ENCODE measurements around the gene PNLIPRP3. TPM values are rescaled to one million over a fixed set of nuclear protein-coding genes. Genes with fewer than 3 reads are reported as not detected.

Gene PNLIPRP3
- total RNA-seq, 1 experiment from 2014 or later = not detected

DNA sequence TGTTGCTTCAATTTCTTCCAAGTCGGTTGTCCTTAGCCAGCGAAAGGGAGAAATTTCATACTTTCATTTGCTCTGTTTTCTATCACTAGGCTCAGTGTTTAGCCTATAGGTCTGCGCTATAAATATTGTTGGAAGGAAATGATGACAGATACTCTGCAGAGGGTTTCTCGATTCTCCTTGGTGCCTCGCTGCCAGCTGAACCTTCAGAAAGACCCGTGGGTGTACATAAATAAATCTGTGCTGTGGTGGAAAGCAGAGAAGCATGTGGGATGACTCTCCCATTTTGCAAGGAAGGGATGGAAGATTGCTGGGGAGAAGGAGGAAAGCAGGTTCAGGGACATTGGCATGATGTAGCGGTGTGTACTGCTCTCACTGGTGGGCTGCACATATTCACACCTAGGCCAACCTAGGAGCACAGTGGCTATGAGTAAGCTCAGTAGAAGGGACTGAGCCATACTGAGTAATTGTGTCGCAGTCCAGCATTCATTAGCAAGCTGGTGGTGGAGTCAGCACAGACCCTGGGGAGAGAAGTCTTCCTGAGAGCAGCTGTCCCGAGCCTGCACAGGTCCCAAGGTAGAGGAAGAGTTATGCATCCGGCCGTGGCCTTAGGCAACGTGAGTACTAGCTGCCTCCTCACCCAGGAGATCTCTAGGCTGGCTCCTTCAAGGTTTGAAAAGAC, 50.5 kb downstream of the PNLIPRP3 start:
- Histone ChIP-seq H4K8ac (replicated peaks; ENCODE audit: insufficient read length, low read depth, low read length) (no peak overlapping the region), H2AFZ (ENCODE audit: low read length) (no peak overlapping the region), H4K5ac (ENCODE audit: insufficient read length, low read depth, low read length) (no peak overlapping the region), H2BK5ac (ENCODE audit: insufficient read length, low read length) (no peak overlapping the region), H3T11ph (ENCODE audit: low read length) (no peak overlapping the region), H4K91ac (ENCODE audit: insufficient read length, low read depth, low read length) (no peak overlapping the region), H3K9me3 (ENCODE audit: control insufficient read depth, low read depth, low read length) (no peaks in the 10 kb centered on the region), H3K4ac (ENCODE audit: low read depth, low read length) (no peak overlapping the region), H2AK5ac (ENCODE audit: insufficient read length, low read length) (no peak overlapping the region), H3K9ac (ENCODE audit: extremely low read depth, insufficient read length, low read length) (no peak overlapping the region), H3K4me1 (ENCODE audit: insufficient read depth, low read length) (no peaks in the 10 kb centered on the region; the same call in 1 of the 2 replicates), H3K4me2 (ENCODE audit: insufficient read depth, insufficient read length, low read length) (no peak overlapping the region), H3K23me2 (ENCODE audit: insufficient read length, low read depth, low read length, poor library complexity, severe bottlenecking) (no peaks in the 10 kb centered on the region), H2BK20ac (ENCODE audit: low read depth, low read length, poor library complexity, severe bottlenecking) (no peak overlapping the region), H3K27ac (ENCODE audit: insufficient read length, low read depth, low read length) (no peak overlapping the region), H4K20me1 (ENCODE audit: control insufficient read depth, insufficient read depth, insufficient read length) (no peaks in the 10 kb centered on the region), H3K27me3 (ENCODE audit: insufficient read depth, low read length) (no peaks in the 10 kb centered on the region), H2BK12ac (ENCODE audit: insufficient read length, low read depth, low read length) (no peak overlapping the region), H3K23ac (ENCODE audit: insufficient read length, low read depth, low read length) (no peak overlapping the region), H3K18ac (ENCODE audit: insufficient read length, low read depth, low read length) (no peak overlapping the region), H2BK120ac (ENCODE audit: low read depth, low read length, poor library complexity, severe bottlenecking) (no peak overlapping the region), H3K14ac (ENCODE audit: insufficient read depth, low read length) (no peak overlapping the region), H3K79me2 (ENCODE audit: insufficient read depth, low read length) (no peaks in the 10 kb centered on the region), H3K79me1 (ENCODE audit: insufficient read depth, low read depth, low read length, poor library complexity, severe bottlenecking) (no peaks in the 10 kb centered on the region), H3K56ac (ENCODE audit: insufficient read length, low read depth, low read length) (no peak overlapping the region), H2BK15ac (ENCODE audit: low read depth, low read length) (no peak overlapping the region)
- no peak for DNase-seq
- H3K27me3 Mint-ChIP-seq (ENCODE audit: low read depth) = peaks cover 8% of the 10 kb centered on the region
- no peak overlapping the region; a peak in 1 of 7 replicates for H3K27ac Mint-ChIP-seq
- no CpG with 5 or more reads among the region's 12 CpGs for WGBS (ENCODE audit: extremely low coverage, insufficient read length, low lambda C conversion rate)
- peaks cover 23 to 33% of the 10 kb centered on the region in 2 experiments for H3K9me3 Mint-ChIP-seq
- H3K4me3 Mint-ChIP-seq = no peak overlapping the region
- TF ChIP-seq, protein P1, sequence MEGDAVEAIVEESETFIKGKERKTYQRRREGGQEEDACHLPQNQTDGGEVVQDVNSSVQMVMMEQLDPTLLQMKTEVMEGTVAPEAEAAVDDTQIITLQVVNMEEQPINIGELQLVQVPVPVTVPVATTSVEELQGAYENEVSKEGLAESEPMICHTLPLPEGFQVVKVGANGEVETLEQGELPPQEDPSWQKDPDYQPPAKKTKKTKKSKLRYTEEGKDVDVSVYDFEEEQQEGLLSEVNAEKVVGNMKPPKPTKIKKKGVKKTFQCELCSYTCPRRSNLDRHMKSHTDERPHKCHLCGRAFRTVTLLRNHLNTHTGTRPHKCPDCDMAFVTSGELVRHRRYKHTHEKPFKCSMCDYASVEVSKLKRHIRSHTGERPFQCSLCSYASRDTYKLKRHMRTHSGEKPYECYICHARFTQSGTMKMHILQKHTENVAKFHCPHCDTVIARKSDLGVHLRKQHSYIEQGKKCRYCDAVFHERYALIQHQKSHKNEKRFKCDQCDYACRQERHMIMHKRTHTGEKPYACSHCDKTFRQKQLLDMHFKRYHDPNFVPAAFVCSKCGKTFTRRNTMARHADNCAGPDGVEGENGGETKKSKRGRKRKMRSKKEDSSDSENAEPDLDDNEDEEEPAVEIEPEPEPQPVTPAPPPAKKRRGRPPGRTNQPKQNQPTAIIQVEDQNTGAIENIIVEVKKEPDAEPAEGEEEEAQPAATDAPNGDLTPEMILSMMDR (conservative IDR thresholded peaks at IDR 0.05) = no peak
- peaks cover 0 to 6% of the 10 kb centered on the region in 2 experiments; a peak in 2 of 4 replicates for H3K4me1 Mint-ChIP-seq
- peaks cover 18 to 25% (median 21%) of the 10 kb centered on the region in 3 experiments for H3K36me3 Mint-ChIP-seq (ENCODE audit: insufficient read depth in 1 of 3, low read depth in 3 of 3)
